Smooth muscle cell (in vitro differentiated cells): ENCODE results near the gene PPP1R16B. TPM values are rescaled to one million over a fixed set of nuclear protein-coding genes. Genes with fewer than 3 reads are reported as not detected.

Experiments
- DNase-seq: peaks from one replicate; lab custom pipeline; 2025; ENCODE audit not compliant: unreplicated experiment; lab: John Stamatoyannopoulos, UW
- H2AFZ ChIP-seq: fragments of 200-600 bp; sonication (generic); 2 replicates; pipeline ENCODE4 v1.6.0; 2016; ENCODE audit warnings: antibody characterized with exemption, low read depth, mild to moderate bottlenecking
- H3F3A ChIP-seq: fragments of 200-600 bp; sonication (generic); 2 replicates; pipeline ENCODE4 v1.6.0; 2017; ENCODE audit warnings: antibody characterized with exemption, low read depth
- H3K27ac ChIP-seq: fragments of 200-600 bp; sonication (generic); 2 replicates; pipeline ENCODE4 v1.5.1; 2016; ENCODE audit warnings: low read depth, mild to moderate bottlenecking
- H3K27me3 ChIP-seq: fragments of 200-600 bp; sonication (generic); 2 replicates; pipeline ENCODE4 v1.6.1; 2016; ENCODE audit warnings: low read depth, mild to moderate bottlenecking
- H3K36me3 ChIP-seq: fragments of 200-600 bp; sonication (generic); 2 replicates; pipeline ENCODE4 v1.5.1; 2016; ENCODE audit warnings: low read depth
- H3K4me1 ChIP-seq: fragments of 200-600 bp; sonication (generic); 2 replicates; pipeline ENCODE4 v1.5.1; 2016; ENCODE audit warnings: low read depth
- H3K4me2 ChIP-seq: fragments of 200-600 bp; sonication (generic); 2 replicates; pipeline ENCODE4 v1.6.0; 2016; ENCODE audit warnings: mild to moderate bottlenecking
- H3K4me3 ChIP-seq: fragments of 200-600 bp; sonication (generic); 2 replicates; pipeline ENCODE4 v1.5.1; 2016; ENCODE audit warnings: mild to moderate bottlenecking
- H3K79me2 ChIP-seq: fragments of 200-600 bp; sonication (generic); 2 replicates; pipeline ENCODE4 v1.6.0; 2016; ENCODE audit warnings: low read depth, mild to moderate bottlenecking
- H3K9ac ChIP-seq: fragments of 200-600 bp; sonication (generic); 2 replicates; pipeline ENCODE4 v1.6.0; 2016; ENCODE audit warnings: low read depth
- H3K9me3 ChIP-seq: fragments of 200-600 bp; sonication (generic); replicated peaks from 2 replicates; pipeline ENCODE4 v1.5.1; 2016; ENCODE audit warnings: low read depth
- H4K20me1 ChIP-seq: fragments of 200-600 bp; sonication (generic); 2 replicates; pipeline ENCODE4 v1.6.0; 2016; ENCODE audit warnings: low read depth
- CTCF ChIP-seq: fragments of 200-600 bp; sonication (generic); IDR thresholded peaks from 2 replicates; pipeline ENCODE4 v1.5.1; 2017; ENCODE audit warnings: borderline replicate concordance, mild to moderate bottlenecking, antibody characterized with exemption; ENCODE audit not compliant: insufficient read depth, poor library complexity, severe bottlenecking
- WGBS: methylation state at CpG from one replicate; pipeline ENCODE4 v1.1.7; 2016; ENCODE audit warnings: low lambda C conversion rate; 5-methylcytosine and 5-hydroxymethylcytosine counted together
- polyA plus RNA-seq: library from polyadenylated mRNA; unstranded; fragments of >200 nt; fragmentation: Nextera tagmentation; extraction: Ambion mirVana; gene quantifications from 2 replicates; pipeline ENCODE4 v1.2.1, GENCODE V29; 2016
- total RNA-seq: library from RNA; depleted of rRNA; stranded (reverse); fragments of >200 nt; gene quantifications from 2 replicates; pipeline ENCODE4 v1.2.3, GENCODE V29; 2014

PPP1R16B gene
- total and polyA plus RNA-seq, 2 experiments from 2014 or later = not detected

GRCh38 chr20:38825901-38826625 lies 20.6 kb downstream of the PPP1R16B start:
- Histone ChIP-seq H3F3A (no peaks in the 10 kb centered on the region), H3K9ac (no peak overlapping the region), H3K4me2 (no peak overlapping the region), H3K9me3 (no peaks in the 10 kb centered on the region), H3K27ac (no peak overlapping the region), H3K4me3 (no peak overlapping the region), H4K20me1 (no peaks in the 10 kb centered on the region), H3K4me1 (peaks cover 12% of the 10 kb centered on the region), H3K79me2 (no peaks in the 10 kb centered on the region), H3K36me3 (no peaks in the 10 kb centered on the region), H3K27me3 (peaks cover 19% of the 10 kb centered on the region), H2AFZ (no peak overlapping the region)
- no peak for TF ChIP-seq CTCF
- 38% methylated on average over 9 of the region's 9 CpGs for WGBS
- no peak for DNase-seq

GRCh38 chr20:38827770-38828281 lies 22.3 kb downstream of the PPP1R16B start:
- WGBS = 88% methylated on average over 7 of the region's 7 CpGs
- H3K9me3 ChIP-seq = no peaks in the 10 kb centered on the region
- H3K27ac ChIP-seq = no peak overlapping the region
- no peak for TF ChIP-seq CTCF
- H3F3A ChIP-seq = no peaks in the 10 kb centered on the region
- H3K36me3 ChIP-seq = no peaks in the 10 kb centered on the region
- peaks cover 12% of the 10 kb centered on the region for H3K4me1 ChIP-seq
- no peaks in the 10 kb centered on the region for H4K20me1 ChIP-seq
- no peak overlapping the region for H2AFZ ChIP-seq
- no peak overlapping the region for H3K9ac ChIP-seq
- no peak overlapping the region for H3K4me3 ChIP-seq
- no peaks in the 10 kb centered on the region for H3K79me2 ChIP-seq
- DNase-seq = no peak
- H3K4me2 ChIP-seq = no peak overlapping the region
- H3K27me3 ChIP-seq = peaks cover 16% of the 10 kb centered on the region

- Histone ChIP-seq H3K9me3 (no peaks in the 10 kb centered on the region), H3K4me2 (no peak overlapping the region), H3K79me2 (no peaks in the 10 kb centered on the region), H3K9ac (no peak overlapping the region), H2AFZ (no peak overlapping the region), H3K27me3 (peaks cover 23% of the 10 kb centered on the region), H3K27ac (no peak overlapping the region), H4K20me1 (no peaks in the 10 kb centered on the region), H3K4me3 (no peak overlapping the region), H3K4me1 (peaks cover 12% of the 10 kb centered on the region), H3F3A (no peaks in the 10 kb centered on the region), H3K36me3 (no peaks in the 10 kb centered on the region)
- no peak for TF ChIP-seq CTCF
- DNase-seq = no peak
- WGBS = 93% methylated on average over 6 of the region's 6 CpGs
Measured at GRCh38 chr20:38828514-38829295, 23.2 kb downstream of the PPP1R16B start.
